ENCODE results near the gene D2HGDH.

GRCh38 chr2:241795021-241795999 lies 60.9 kb downstream of the D2HGDH start:
- TF ChIP-seq POLR2AphosphoS5 (IDR thresholded peaks at IDR 0.05; ENCODE audit: borderline replicate concordance, low read depth, low read length) (no peak), EZH2 (IDR thresholded peaks at IDR 0.05) (no peak)
